Measurements from ENCODE around the gene ZNF787.

ZNF787 gene

GRCh38 chr19:56142897-56143434 lies 21.9 kb upstream of the ZNF787 start:
- no peak for DNase-seq

GRCh38 chr19:56142087-56142787 lies 21.1 kb upstream of the ZNF787 start:
- DNase-seq, result no peak

GRCh38 chr19:56141417-56141993 lies 20.4 kb upstream of the ZNF787 start:
- no peak for DNase-seq

GRCh38 chr19:56140583-56141416 lies 19.7 kb upstream of the ZNF787 start, which contains the start of gene ZNF444:
ZNF444 (plus strand) TSS chr19:56141287; CDS start chr19:56146912, 5,625 bp downstream.
- peak; percentile 99 for DNase-seq

- DNase-seq, result peak; percentile 32
Observed at GRCh38 chr19:56139847-56140582, 18.9 kb upstream of the ZNF787 start.

GRCh38 chr19:56138069-56138468 lies 17.0 kb upstream of the ZNF787 start:
- peak; percentile 47 for DNase-seq

- DNase-seq, result no peak
Observed at GRCh38 chr19:56137405-56137804, 16.3 kb upstream of the ZNF787 start.

GRCh38 chr19:56136362-56136761 lies 15.3 kb upstream of the ZNF787 start:
- DNase-seq, result no peak

- DNase-seq, result no peak
Observed at GRCh38 chr19:56134654-56134921, 13.5 kb upstream of the ZNF787 start.

GRCh38 chr19:56133858-56134653 lies 13.0 kb upstream of the ZNF787 start:
- DNase-seq, result peak; percentile 24

- DNase-seq, result no peak
Observed at GRCh38 chr19:56132316-56132822, 11.3 kb upstream of the ZNF787 start.

- no peak for DNase-seq
Observed at GRCh38 chr19:56131651-56132050, 10.6 kb upstream of the ZNF787 start.

GRCh38 chr19:56130006-56130405 lies 8.9 kb upstream of the ZNF787 start:
- DNase-seq, result no peak

- DNase-seq, result no peak
Observed at GRCh38 chr19:56126983-56127780, 6.1 kb upstream of the ZNF787 start.

- no peak for DNase-seq
Observed at GRCh38 chr19:56125806-56126590, 4.9 kb upstream of the ZNF787 start.

GRCh38 chr19:56124578-56124977 lies 3.5 kb upstream of the ZNF787 start:
- no peak for DNase-seq

GRCh38 chr19:56123266-56123891 lies 2.3 kb upstream of the ZNF787 start:
- DNase-seq, result no peak

- peak; percentile 95 for DNase-seq
Observed at GRCh38 chr19:56120371-56121179, 520 bp downstream of the ZNF787 start.

- DNase-seq, result no peak
Observed at GRCh38 chr19:56120002-56120370, 1.1 kb downstream of the ZNF787 start.

All from inflammatory macrophage treated with lipopolysaccharide for 4 hours (primary cell).